GM13977 (cell line): Measurements from ENCODE around the gene ACER3.
A peak's percentile ranks its signal among the peaks of the same experiment; 100 is the strongest.

Experiments
- DNase-seq: peaks from one replicate; pipeline ENCODE4 v3.0.0; 2012; ENCODE audit warnings: low spot score
- in situ Hi-C: fragments of 300-500 bp; cut with MboI; formaldehyde crosslinking; loops from one replicate; pipeline ENCODE4 v1.12.0; 2022; ENCODE audit warnings: low sequenced_read_pairs, low pct_unique_long_range_greater_than_20kb, mixed read lengths, inconsistent platforms; ENCODE audit not compliant: unreplicated experiment
- TF ChIP-seq, protein P1 (sequence below): IDR thresholded peaks from 2 replicates; pipeline ENCODE4 v1.5.1; 2012; ENCODE audit warnings: mild to moderate bottlenecking, control low read depth; ENCODE audit not compliant: insufficient read depth; ENCODE audit errors: extremely low read depth, missing control alignments

The ACER3 gene

DNA sequence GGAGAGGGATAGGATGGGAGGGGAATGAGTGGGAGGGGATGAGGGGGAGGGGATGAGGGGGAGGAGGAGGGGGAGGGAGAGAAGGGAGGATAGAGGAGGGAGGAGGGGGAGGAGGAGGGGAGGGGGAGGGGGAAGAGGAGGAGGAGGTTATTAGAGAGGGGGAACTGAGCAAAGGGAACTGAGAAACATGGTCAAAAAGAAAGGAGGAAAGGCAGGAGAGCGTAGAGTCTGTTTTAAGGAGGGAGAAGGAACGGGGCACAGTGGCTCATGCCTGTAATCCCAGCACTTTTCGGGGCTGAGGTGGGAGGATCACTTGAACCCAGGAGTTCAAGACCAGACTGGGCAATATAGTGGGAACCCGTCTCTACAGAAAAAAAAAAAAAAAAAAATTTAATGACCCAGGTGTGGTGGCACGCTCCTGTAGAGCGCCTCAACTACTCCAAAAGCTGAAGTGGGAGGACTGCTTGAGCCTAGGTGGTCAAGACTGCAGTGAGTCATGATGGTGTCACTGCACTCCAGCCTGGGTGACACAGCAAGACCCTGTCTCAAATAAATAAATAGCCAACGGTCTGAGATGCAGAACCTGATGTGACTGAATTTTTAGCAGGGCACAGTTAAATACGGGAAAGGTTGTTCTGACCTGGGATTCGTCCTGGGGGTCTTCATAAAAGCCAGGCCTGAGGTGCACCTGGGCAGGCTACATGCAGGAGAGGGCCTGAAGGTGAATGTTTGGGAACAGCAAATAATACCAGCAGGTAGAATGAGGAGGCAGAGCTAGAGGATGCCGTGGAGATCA lies 177.5 kb downstream of the ACER3 start:
- in situ Hi-C loops = loop anchor here (25.0 kb wide), 1 partner anchor 226 kb away; no protein-coding TSS in a partner anchor
- no peak for DNase-seq
- TF ChIP-seq, protein P1, sequence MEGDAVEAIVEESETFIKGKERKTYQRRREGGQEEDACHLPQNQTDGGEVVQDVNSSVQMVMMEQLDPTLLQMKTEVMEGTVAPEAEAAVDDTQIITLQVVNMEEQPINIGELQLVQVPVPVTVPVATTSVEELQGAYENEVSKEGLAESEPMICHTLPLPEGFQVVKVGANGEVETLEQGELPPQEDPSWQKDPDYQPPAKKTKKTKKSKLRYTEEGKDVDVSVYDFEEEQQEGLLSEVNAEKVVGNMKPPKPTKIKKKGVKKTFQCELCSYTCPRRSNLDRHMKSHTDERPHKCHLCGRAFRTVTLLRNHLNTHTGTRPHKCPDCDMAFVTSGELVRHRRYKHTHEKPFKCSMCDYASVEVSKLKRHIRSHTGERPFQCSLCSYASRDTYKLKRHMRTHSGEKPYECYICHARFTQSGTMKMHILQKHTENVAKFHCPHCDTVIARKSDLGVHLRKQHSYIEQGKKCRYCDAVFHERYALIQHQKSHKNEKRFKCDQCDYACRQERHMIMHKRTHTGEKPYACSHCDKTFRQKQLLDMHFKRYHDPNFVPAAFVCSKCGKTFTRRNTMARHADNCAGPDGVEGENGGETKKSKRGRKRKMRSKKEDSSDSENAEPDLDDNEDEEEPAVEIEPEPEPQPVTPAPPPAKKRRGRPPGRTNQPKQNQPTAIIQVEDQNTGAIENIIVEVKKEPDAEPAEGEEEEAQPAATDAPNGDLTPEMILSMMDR = no peak

DNA sequence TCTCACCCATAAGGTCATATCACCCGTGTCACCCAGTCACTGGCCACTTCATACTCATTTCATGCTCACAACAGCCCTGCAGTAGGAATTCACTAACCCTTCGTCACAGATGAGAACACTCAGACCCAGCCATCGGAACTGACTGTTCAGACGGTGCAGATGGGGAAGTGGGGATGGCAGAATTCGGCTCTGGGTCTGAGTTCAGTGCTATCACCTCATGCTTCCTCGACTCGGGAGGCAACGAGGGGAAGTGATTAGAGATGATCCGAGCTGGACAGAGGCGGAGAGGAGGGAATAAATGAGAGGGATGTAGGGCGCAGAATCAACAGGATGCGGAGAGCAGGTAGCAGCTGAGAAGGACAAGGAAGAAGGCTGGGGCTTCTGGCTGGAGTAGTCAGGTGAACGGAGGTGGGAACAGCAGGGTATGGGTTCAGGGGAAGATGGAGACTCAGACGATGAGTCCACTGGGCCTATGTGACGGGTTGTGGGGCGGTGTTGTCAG lies 178.2 kb downstream of the ACER3 start:
- in situ Hi-C loops = loop anchor here (25.0 kb wide), 1 partner anchor 227 kb away; no protein-coding TSS in a partner anchor
- DNase-seq = peak; percentile 40
- TF ChIP-seq, protein P1 = no peak

DNA sequence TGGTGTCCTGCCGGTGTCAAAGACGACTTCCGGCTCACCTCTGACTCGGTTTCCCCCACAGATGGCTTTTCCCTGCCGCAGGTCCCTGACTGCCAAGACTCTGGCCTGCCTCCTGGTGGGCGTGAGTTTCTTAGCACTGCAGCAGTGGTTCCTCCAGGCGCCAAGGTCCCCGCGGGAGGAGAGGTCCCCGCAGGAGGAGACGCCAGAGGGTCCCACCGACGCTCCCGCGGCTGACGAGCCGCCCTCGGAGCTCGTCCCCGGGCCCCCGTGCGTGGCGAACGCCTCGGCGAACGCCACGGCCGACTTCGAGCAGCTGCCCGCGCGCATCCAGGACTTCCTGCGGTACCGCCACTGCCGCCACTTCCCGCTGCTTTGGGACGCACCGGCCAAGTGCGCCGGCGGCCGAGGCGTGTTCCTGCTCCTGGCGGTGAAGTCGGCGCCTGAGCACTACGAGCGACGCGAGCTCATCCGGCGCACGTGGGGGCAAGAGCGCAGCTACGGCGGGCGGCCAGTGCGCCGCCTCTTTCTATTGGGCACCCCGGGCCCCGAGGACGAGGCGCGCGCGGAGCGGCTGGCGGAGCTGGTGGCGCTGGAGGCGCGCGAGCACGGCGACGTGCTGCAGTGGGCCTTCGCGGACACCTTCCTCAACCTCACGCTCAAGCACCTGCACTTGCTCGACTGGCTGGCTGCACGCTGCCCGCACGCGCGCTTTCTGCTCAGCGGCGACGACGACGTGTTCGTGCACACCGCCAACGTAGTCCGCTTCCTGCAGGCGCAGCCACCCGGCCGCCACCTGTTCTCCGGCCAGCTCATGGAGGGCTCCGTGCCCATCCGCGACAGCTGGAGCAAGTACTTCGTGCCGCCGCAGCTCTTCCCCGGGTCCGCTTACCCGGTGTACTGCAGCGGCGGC lies 179.0 kb downstream of the ACER3 start:
- DNase-seq = peak; percentile 65

DNA sequence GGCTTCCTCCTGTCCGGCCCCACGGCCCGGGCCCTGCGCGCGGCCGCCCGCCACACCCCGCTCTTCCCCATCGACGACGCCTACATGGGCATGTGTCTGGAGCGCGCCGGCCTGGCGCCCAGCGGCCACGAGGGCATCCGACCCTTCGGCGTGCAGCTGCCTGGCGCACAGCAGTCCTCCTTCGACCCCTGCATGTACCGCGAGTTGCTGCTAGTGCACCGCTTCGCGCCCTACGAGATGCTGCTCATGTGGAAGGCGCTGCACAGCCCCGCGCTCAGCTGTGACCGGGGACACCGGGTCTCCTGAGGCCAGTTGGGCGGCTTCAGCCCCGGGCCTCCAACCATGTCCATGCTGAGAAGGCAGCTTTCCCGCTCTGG lies 179.7 kb downstream of the ACER3 start:
- in situ Hi-C loops = loop anchor here (25.0 kb wide), 1 partner anchor 228 kb away; no protein-coding TSS in a partner anchor
- TF ChIP-seq, protein P1 = no peak
- DNase-seq = no peak

More for the DNA sequence above, 179.0 kb downstream of the ACER3 start:
- in situ Hi-C loops = loop anchor here (25.0 kb wide), 1 partner anchor 227 kb away; no protein-coding TSS in a partner anchor
- TF ChIP-seq, protein P1 = peak; percentile 47

DNA sequence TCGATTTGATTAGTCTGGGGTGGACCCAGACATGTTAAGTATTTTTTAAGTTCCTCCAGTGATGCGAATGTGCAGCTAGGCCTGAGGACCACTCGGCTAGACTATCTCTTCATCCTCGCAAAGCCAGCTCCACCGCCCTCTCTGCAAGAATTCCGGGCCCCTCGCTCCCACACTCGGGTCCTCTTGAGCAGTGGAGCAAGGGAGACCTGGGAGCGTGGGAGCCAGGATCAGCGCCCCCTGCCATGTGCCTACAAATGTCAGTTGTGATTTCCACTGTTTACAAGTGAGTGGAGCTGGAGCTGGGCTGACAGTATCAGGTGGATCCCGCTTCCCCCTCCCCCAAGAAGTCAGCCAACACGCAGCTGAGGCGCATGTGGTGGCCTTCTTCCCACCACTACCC lies 180.2 kb downstream of the ACER3 start:
- in situ Hi-C loops = loop anchor here (25.0 kb wide), 1 partner anchor 229 kb away; no protein-coding TSS in a partner anchor
- no peak for DNase-seq
- TF ChIP-seq, protein P1 = no peak

DNA sequence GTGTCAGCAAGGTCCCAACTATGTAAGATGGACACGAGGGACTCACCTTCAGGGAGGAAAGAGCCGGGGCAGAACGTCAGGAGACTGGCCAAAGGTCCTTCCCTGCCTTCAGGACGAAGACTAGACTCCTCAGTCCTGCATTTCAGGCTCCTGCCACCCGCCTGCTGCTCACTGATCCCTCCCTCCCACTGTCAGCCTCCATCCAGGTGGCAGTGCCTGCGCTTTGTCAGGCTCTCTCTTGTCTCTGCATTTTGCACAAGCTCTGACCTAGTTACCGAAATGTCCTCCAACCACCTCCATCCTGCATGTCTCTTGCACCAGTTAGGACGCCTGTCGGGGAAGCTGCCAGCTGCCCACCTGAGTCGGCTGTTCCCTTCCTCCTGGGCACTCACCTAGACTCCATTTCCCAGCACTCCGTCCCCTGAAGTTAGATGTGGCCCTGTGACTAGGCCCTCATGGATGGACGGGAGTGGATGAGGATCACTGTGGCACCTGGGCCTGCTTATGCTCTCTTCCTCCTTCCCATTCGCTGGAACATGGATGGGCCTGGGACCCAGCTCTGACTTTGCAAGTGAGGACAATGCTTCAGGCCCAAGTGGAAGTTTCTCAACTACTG lies 181.5 kb downstream of the ACER3 start:
- DNase-seq = no peak
- in situ Hi-C loops = loop anchor here (25.0 kb wide), 1 partner anchor 230 kb away; no protein-coding TSS in a partner anchor
- TF ChIP-seq, protein P1 = no peak
